ENCODE data around the gene ADTRP.
"Not testable (repeated sequence)": the region's sequence is repeated elsewhere in the genome, so short reads cannot be mapped to it uniquely, and the experiment has no call there.

Gene ADTRP

GRCh38 chr6:11688425-11688709 lies 90.2 kb downstream of the ADTRP start:
- DNase-seq = no peak

- DNase-seq = no peak
These were observed 93.0 kb downstream of the ADTRP start for GRCh38 chr6:11685481-11686093.

- no peak for DNase-seq
These were observed 93.6 kb downstream of the ADTRP start for GRCh38 chr6:11684901-11685480.

GRCh38 chr6:11683871-11684270 lies 94.7 kb downstream of the ADTRP start:
- no peak for DNase-seq

GRCh38 chr6:11682561-11682975 lies 96.0 kb downstream of the ADTRP start:
- DNase-seq = no peak

- DNase-seq = no peak
These were observed 96.8 kb downstream of the ADTRP start for GRCh38 chr6:11681770-11682169.

GRCh38 chr6:11681357-11681756 lies 97.2 kb downstream of the ADTRP start:
- DNase-seq = no peak

- not testable (repeated sequence) for DNase-seq
These were observed 98.1 kb downstream of the ADTRP start for GRCh38 chr6:11680479-11680878.

GRCh38 chr6:11679099-11679498 lies 99.5 kb downstream of the ADTRP start:
- DNase-seq = no peak

- no peak for DNase-seq
These were observed 103.0 kb downstream of the ADTRP start for GRCh38 chr6:11675601-11676000.

- no peak for DNase-seq
These were observed 105.9 kb downstream of the ADTRP start for GRCh38 chr6:11672669-11673068.

- no peak for DNase-seq
These were observed 106.3 kb downstream of the ADTRP start for GRCh38 chr6:11672256-11672655.

- DNase-seq = no peak
These were observed 108.9 kb downstream of the ADTRP start for GRCh38 chr6:11669696-11670095.

GRCh38 chr6:11668455-11668854 lies 110.1 kb downstream of the ADTRP start:
- no peak for DNase-seq

GRCh38 chr6:11667876-11668275 lies 110.7 kb downstream of the ADTRP start:
- no peak for DNase-seq

GRCh38 chr6:11665604-11666326 lies 112.8 kb downstream of the ADTRP start:
- no peak for DNase-seq
